ENCODE results near the gene GALNT17.
"Not testable (repeated sequence)": the region's sequence is repeated elsewhere in the genome, so short reads cannot be mapped to it uniquely, and the experiment has no call there.

GALNT17 gene

DNA sequence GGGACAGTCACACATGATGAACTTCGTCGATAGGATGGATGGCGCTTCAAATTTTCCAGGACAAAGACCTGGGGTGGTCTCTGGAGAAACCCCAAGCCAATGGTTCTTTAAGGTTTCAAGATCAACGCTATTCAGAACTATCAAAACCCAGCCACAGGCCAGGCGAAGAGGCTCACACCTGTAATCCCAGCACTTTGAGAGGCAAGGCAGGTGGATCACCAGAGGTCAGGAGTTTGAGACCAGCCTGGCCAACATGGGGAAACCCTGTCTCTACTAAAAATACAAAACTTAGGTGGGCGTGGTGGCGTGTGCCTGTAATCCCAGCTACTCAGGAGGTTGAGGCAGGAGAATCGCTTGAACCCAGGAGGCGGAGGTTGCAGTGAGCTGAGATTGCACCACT, 511.1 kb downstream of the GALNT17 start:
- not testable (repeated sequence) for DNase-seq

DNA sequence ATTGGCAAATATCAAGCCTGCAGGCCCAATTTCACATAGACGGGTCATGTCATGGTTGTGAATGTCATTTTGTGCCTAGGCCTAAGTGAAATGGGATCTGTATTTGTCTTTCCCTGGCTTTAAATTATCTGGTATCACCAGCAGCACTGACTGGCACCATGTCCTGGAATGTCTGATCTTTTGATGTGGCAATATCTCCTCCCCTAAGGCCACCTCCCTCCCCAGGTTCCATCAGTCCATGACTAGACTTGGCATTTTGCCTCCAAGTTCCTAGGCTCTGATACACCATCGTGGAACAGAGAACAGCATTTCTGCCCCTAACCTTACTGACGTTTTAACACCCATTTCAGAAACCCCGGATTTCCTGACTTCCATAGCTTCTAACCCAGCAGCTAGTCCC, 513.9 kb downstream of the GALNT17 start:
- no peak for DNase-seq

DNA sequence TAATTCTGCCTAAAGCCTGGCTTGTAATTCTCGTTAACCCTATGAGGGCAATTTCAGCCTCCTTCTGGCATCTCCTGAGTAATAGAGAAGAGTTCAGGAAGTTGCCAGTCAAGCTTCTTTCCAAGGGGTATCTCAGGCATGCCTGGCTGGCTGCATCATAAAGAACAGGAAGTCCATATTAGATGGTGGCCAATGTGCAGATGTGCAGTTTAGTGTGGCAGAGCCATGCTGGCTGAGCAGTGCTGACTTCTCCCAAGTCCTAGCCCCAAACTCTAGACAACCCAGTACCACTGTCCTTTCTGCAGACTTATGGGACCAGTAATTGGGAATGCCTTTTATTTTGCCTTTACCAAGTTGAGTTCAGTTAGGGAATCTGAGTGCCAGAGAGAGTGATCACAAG, 517.9 kb downstream of the GALNT17 start:
- no peak for DNase-seq

DNA sequence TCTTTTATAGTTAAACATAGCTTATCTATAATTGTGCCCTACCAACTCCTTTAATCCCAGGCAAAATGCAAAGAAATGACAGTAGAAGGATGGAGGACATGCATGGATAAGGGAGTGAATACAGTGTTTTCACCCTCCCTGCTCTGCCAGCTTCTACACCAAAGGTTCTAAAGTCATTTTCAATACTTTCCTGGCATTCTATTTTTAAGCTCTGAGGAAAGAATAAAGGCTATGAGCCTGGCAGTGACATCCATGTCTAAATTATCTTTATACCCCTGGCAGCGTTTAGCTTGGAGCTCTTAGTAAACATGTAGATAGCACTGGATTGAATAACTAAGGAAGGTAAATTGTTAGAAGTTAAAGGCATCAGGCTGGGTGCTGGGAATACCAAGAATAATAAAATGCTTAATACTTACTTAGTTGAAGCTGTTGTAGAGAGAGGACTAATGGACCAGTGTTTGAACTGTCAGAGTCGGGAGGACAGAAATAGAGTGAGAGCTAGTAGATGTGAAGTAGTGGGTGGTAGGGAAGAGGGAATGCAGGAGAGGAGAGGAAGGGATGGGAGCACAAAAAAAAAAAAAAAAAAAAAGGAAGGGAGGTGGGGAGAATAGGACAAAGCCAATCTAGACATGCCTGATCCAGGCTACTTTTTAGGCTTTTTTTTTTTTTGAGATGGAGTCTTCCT, 518.9 kb downstream of the GALNT17 start:
- no peak for DNase-seq

DNA sequence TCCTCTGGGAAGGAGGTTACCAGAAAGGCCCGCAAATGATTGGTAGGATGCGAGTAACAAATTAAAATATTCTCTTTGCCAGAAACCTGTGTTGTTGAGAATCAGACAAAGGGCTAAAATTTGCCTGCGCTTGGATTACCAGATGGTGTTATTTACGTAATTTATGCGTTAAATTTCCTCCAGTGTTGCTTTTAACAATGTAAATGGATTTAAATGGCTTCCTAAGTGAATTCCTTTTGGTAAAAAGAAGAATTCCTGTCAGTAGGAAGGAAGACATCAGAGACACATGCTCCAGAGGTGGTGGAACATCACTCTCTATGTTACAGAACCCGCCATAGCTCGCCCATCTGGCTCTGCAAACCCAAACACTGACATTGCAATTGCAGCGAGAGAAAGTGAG, 520.6 kb downstream of the GALNT17 start:
- no peak for DNase-seq

DNA sequence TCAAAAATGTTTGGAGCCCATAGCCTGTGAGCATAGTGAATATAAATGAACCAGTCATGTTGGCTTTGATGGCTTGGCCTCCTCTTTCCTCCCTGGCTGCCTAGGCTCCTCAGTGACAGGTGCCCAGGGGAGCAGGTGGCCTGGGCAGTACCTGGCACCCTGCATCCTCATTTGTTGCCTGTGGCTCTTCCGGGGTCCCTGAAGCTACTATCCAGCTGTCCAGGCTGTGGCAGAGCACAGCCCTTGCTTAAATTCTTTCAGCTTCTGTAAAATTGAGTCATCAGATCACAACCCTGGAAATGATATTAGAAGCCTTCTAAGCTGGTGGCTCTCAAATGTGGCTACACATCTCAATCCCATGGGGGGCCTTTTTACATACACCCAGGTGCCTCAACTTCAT, 525.4 kb downstream of the GALNT17 start:
- no peak for DNase-seq

DNA sequence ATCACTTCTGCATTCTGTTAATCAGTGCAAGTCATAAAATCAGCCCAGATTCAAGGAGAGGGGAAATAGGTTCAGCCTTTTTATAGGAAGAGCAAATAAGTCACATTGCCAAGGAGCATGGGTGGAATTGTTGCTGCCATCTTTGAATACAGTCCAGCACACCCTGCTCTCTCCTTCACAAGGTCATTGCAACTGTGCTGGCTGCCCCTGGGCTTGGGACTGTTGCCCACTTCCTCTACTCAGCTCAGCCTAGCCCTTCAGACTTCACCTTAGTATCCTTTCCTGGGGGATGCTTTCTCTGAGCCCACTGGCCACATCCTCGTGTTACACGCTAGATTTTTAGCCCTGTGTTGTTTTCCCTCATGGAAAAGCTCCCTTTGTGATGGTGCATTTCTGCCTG, 527.7 kb downstream of the GALNT17 start:
- no peak for DNase-seq

DNA sequence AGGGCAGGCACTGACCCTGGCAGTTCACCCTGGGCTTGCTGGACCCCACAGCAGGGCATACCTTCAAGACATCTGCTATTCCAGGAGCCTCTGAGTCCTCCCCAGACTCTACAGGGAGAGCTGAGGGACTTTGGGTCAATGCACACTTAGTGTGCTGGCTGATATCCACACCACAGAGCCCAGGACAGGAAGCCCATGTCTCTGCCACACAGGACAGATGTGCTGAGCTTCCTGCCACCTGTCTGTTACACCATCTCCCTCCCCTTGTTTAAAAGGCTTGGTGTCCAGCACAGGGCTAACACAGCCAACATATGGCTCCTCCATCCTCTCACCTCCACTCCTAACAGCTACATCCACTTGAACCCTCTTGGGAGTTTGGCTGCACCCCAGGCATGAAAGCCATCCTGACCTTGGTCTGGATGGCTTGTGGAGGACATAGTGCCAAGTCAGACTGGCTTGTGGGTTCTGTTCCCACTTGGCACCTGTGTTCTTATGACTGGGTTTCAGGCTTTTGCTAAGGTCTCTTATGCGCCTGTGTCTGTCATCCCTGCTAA, 529.8 kb downstream of the GALNT17 start:
- no peak for DNase-seq

DNA sequence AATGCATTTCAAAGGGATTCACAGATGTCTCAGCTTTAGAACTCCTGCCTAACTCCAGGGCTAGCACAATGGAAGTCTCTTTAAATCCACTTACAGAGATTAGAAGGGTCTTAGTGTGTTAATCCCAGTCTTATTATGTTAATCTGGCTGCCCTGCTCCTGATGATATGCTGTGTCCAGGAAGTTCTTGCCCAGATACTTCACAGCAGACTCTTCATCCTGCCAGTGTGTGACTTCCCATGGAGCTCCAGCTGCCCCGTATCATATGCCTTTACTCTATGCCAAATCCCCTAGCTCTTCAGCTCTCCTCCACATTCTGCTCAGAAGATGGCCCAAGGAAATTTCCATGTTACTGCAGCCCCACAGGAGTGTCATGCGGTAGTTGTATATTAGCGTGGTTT, 533.8 kb downstream of the GALNT17 start:
- no peak for DNase-seq

DNA sequence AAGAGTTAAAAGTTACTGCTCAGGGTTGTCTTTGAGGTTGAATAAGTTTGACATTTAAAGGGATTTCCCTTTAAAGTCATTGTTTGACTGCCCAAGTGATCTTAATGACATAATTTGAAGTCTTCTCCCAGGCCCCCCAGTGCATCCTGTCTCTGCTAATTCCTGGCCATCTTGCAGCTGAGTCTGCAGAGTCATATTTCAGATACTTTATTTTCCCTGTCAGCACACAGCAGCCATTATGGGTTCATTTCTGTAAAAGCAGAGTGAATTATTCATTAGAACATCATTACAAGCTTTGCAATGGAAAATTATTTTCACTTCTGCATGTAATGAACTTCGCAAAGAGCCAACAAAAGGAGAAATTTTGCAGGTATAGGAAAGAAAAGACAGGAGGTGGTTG, 536.6 kb downstream of the GALNT17 start:
- DNase-seq = no peak

DNA sequence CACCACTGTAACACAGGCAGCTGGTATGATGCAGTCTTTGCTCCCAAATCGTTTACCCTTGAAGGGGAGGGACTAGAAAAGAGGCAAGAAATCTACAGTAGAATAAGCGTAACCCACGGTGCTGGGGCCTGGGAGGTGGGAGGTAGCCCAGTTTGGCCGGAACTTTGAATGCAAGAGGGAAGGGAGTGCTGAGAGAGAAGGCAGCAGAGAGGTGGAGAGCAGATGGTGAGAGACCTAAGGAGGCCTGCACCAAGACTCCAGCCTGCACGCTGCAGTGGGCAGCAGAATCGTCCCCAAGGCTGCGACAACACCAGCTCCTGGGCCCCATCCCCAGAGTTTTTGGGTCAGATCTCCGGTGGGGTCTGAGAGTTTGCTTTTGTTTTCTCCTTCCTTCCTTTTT, 547.5 kb downstream of the GALNT17 start:
- DNase-seq = no peak

DNA sequence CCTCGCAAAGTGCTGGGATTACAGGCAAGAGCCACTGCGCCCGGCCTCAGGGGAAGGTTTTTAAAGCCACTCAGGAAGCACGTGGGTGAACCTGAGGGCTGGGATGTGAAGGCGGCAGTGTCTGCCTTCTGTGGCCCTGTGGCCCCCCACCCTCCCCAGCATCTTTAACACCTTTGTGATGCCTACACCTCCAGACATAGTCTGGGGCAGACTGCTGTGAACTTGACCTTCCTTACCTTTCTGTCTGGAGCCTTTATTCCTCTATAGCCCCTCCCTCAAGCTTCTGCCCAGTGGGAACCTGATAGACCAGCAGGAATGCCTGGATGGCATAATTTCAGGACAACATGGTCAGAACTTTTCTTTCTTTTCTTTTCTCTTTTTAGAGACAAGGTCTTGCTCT, 550.2 kb downstream of the GALNT17 start:
- DNase-seq = no peak

DNA sequence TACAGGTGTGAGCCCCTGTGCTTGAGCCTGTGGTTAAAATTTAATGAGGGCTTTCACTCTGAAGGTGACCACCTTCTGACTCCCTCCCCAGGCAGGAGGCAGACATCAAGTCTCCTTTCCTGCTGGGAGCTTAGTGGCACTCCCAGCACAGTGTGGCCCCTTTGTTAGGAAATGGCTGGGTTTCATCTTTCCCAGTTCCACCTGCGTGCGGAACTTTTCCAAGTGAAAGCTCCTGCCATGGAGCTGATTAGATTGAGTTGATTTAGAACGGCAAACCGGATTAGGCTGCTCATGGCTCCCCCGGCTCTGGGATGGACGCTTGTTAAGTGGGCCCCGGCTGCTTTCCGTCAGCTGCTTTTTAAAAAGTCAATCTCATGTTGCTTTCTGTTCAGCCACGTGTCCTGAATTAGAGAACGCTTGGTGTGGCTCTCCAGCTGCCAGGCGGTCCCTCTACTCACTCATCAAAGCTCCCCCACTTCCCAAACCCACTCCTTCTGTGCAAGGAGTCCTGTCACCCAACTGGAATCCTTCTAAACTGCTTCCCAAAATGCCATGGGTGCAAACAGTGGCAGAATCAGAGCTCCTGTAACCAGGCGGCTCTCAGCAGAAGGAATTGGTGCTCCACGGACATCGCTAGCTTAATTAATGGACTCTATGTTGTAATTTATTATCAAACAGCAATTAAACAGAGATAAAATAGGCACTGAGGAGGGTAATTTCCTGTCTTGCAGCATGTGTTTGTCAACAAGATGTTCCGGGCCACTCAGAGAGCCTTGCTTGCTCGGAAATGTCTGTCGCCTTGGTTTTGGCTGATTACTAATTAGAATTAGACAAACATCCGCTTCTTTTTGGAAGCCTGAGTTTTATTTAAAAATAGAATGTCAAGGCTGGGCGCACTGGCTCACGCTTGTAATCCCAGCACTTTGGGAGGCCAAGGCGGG, 551.2 kb downstream of the GALNT17 start:
- no peak for DNase-seq

DNA sequence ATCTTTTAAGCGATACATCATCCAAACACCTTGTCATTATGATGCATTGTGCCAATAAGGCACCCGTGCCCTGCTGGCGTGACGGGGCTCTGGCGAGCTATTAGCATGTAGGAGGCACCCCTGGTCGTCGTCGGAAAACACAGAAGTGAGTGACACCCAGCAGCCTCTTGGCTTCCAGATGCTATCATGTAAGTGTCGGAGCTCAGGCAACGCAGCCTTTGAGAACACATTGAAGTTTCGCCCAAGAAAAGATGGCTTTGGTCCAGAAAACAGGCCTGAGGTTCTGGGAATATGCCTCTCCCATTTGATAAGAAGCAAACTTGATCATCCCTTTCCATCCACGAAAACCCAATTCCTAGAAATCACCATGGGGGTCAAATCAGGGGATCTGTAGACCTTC, 555.3 kb downstream of the GALNT17 start:
- no peak for DNase-seq

DNA sequence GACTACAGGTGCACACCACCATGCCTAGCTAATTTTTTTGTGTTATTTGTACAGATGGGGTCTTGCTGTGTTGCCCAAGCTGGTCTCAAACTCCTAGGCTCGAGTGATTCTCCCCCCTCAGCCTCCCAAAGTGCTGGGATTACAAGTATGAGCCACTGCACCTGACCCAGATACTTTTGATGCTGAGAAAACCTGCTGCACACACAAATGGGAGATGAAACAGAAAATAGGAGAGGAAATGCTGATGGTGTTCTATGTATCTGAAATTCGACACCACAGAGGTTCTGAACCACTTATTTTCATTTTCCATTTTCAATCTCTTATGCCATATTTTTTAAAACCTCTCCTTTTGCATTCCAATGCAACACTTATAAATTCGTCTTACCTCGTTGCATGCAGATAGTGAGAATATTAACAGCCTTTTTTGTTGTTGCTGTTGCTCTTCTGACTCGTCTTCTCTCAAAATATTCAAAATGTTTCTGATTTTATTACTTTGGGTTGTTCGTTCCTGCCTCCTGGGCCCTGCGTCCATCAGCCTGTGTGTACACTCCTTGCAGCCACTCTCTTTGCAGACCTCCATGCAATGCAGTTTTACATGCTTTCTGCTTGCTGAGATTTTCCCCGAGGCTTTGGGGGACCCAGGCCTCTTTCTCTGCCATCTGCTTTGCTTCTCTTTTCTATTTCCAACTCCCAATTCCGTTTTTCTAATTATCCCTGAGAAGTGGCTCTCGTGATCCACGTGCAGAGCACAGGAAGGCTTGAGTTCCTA, 556.1 kb downstream of the GALNT17 start:
- DNase-seq = no peak

DNA sequence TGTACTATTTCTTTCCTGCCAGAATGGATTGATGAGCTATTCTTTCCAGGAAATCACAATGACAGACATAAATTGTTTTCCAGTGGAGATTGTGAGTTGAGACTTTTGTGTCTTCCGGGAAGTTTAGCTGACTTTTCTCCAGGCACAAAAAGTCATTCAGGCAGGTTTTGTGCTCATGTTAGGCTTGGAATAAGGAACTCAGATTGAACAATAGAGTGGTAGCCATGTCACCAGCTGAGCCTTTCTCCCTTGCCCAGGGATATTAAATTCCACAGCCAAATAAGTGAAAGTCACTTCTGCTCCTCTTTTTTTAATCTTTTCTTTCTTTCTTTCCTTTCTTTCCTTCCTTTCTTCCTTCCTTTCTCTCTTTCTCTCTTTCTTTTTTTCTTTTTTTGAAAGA, 559.6 kb downstream of the GALNT17 start:
- DNase-seq = no peak

DNA sequence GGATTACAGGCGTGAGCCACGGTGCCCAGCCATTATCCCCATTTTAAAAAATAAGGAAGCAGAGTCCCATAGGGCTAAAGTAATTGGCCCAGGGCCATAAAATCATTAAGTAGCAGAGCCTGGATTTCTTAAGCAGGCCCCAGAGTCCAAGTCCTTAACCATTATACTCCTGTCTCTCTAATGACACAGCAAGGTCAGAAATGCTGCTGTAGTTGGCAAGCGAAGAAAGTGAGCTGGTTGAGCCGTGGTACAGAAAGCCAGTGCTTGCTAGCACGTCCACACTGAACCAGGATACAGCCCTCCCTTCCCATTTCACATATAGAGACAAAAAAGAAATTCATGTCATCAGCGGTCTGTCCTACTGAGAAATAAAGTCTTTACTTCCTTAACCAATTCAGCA, 562.7 kb downstream of the GALNT17 start:
- DNase-seq = no peak

DNA sequence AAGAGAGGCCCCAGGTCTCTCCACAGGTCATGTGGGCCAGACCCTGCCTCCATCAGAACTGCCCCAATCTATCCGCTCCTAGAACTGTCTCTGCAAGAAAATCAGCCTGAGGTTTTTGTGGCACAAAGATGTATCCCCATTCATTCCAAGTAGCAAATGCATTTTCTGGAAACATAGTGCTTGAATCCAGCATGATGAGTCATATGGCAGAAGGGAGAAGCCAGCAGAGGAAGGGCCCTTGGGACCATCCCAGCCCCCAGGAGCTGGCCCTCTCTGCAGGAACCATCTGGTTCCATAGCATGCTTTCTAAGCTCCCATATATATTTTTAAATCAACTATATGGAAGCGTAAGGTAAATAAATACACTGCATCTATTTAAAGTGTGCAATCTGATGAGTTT, 563.2 kb downstream of the GALNT17 start:
- no peak for DNase-seq

DNA sequence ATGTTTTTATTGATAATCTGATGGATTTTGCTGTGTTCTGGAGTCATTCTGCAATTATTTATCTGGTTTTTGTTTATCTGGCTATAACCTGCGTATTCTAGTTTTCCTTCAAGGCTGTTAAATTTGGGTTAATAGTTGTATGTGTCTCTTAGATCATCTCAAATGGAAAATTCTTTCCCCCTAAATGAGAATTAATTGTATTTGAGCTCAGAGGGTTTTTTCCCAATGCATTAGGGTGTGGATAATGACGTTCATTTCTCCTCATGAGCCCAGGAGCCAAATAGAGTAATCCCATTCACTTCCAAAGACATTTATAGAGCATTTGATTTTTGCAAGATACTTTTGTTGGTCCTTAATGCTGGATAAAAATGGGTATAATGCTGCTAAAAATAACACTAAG, 564.6 kb downstream of the GALNT17 start:
- DNase-seq = no peak

DNA sequence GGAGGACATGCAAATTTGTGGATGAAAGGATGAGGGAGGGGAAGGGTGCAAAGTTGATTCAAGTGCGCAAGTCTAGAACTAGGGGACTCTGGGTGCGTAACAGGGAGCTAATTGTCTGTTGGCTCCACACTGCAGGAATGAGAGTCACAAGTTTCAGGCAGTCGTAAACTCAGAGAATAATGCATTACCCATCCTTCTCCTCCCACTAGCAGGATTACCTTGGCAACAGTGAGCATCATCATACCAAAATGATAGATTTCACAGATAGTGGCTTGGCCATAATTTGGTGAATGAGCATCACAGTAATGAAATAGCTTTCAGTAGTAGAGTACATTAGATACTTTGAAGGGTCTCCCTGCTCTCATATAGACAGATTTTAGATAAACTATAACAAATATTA, 565.5 kb downstream of the GALNT17 start:
- no peak for DNase-seq

DNA sequence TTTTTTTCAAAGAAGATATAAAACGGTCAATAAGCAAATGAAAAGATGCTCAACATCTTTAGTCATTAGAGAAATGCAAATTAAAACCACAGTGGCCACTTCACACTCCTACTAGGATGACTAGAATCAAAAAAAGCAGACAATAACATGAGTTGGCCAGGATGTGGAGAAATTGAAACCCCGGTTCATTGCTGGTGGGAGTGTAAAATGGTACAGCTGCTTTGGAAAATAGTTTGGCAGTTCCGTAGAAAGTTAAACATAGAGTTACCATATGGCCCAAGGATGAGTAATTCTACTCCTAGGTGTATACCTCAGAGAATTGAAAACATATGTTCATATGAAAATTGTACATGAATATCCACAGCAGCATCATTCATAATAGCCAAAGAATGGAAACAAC, 573.3 kb downstream of the GALNT17 start:
- DNase-seq = no peak

DNA sequence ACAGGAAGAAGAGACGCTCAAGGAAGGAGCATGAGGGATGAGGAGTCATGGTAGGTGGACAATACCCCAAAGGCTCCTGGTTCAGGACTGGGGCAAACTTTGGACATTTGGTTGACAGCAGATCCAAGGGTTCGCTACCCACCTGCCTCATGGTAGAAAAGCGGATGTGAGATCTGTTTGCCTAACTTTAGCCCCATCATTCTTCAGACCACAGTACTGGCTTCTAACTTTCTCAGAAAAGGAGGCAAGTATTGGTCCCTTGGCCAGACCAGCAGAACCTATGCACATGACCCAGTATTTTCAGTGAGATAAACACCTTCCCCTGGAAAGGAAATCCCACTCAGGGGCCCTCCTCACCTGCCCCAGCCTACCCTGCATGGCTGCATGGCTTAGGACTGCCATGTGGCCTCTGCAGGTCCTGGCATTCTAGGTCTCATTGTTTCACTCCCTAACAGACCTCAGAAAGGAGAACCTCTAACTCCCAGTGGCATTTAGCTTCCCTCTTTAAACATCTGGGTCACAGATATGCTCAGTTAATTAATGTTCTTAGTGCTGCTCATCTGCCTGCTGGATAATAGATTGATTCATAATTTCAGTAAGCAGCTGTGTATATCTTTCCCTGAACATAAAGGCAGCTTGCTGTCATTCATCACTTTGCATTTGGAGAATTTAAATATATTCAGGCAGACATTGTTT, 574.1 kb downstream of the GALNT17 start:
- no peak for DNase-seq

DNA sequence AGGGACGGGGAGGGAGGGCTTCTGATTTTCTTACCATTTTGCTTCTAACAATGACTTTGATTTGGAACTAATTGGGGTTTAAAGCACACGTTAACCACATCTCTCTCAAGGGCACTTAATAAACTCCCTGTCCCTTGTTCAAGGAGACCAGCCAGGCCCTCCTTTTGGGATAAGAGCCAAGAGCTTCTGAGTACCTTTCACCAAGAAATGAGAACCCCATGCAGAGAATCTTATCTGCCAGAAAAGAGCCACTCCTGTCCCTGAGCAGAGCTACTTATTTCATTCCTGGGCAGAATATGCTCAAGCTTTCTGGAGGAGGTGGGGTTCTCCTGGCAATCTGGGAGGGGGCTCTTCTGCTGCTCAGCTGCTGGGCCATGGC, 574.6 kb downstream of the GALNT17 start:
- no peak for DNase-seq
